ENCODE data around the gene HPS1.

HPS1 gene

DNA sequence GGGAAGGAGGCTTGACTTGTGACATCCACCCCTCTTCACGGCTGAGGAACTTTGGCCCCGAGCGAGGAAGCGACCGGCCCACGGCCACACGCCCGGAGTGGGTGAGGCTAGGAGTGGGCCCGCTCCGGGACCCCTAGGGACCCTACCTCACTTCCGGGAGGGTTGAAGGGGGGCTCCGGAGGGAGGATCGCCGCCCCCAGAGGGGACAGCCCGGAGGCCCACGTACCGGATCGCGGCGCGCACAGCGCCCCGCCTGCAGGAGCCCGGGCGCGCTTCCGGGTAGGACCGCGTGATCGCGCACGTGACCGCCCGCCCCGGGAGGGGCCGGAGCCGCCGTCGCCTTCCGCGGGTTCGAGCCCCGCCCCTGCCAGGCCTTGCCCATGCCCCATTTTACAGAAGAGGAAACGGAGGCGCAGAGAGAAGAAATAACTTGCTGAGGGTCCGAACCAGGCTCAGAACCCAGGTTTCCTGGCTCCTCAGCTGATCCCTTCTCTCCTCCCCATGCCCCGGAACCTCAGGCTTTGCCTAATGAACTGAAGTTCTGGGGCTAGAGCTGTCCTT lies at the start of gene HPS1:
Gene HPS1, minus strand, starts transcription at position 275 of the 561 bp plus-strand sequence. CDS start 3,695 bp downstream, outside the sequence.
- no peak for DNase-seq (ENCODE audit: low read depth, low spot score)

DNA sequence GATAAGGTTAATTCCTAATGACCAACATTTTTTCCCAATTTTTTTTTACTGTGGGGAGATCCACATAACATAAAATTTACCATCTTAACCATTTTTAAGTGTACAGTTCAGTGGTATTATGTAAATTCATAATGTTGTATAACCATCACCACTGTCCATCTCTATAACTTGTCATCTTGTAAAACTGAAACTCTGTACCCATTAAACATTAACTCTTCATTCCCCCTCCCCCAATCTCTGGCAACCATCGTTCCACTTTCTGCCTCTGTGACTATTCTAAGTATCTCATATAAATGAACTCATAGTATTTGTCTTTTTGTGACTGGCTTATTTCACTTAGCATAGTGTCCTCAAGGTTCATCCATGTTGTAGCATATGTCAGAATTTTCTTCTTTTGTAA lies 46.0 kb upstream of the HPS1 start:
- DNase-seq (ENCODE audit: low read depth, low spot score) = no peak

DNA sequence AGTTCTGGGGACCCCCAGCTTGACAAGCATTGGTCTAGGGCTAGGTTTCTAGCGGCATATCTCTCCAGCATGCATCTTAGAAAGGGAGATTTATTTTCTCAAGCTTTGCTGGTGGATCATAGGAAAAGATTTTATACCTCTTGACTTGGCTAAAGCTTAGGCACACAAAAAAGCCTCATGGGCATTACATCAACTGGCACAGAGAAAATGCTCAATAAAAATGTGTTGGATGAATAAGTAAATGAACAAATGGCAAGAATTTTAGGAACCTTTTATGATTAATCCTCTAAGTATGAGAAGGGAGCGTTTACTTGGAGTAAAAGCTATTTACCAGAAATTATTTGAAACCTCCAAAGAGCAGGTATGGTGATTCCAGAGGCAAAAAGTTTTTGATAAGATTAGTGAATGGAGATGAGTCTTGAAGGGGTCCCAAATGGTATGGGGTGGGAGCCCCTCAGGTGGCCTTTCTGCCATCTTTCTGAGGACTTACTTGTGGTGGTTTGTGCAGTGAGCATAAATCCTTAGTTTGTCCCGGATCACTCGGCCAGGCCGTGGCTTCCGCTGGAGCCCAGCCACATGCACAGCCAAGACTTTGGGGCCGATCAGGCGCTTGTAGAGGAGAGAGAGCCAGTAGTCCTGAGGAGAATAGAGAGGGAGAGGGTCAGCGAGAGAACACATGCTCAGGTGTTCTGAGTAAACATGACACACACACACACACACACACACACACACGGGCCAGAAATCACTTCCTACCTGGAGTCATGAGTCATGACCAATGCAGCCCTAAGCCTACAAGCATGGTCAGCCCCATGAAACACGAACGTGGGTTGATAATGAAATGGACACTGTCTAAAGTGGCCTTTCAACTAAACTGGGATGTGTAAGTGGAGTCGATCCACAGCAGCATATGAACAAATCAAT lies 43.1 kb upstream of the HPS1 start:
- no peak for DNase-seq (ENCODE audit: low read depth, low spot score)

DNA sequence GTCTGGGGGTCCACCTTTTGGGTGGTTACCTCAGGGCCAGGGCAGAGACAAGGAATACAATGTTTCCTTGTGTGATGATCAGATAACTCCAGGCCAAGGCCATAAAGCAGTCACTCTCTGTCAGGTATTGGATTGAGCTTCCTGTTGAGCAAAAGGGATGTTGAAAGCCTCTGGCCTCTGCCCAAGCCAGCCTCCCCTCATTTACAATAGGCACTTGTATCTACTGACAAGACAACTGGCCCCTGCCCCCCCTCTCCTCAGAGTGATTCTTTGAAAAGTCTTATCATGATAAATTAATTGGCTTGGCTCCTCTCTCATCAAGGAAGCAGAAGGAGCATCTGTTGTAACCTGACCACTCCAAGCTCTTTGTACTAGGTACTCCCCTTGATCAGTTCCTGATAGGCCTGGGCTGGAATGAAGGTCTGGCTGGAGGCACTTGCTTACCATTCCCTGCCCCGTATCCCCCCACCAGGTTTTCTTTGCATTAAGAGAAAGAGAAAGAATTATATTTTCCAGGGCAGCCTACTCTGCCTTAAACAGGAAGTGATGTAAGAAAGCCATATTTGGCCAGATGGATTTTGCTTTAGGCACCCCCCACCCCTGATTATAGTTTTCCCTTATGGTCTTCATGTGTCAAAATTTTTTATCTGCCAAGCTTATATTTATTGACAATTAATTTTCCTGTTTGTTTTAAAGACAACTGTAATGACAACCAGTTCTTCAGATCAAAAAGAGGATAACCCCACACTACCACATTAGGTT lies 42.1 kb upstream of the HPS1 start:
- no peak for DNase-seq (ENCODE audit: low read depth, low spot score)

DNA sequence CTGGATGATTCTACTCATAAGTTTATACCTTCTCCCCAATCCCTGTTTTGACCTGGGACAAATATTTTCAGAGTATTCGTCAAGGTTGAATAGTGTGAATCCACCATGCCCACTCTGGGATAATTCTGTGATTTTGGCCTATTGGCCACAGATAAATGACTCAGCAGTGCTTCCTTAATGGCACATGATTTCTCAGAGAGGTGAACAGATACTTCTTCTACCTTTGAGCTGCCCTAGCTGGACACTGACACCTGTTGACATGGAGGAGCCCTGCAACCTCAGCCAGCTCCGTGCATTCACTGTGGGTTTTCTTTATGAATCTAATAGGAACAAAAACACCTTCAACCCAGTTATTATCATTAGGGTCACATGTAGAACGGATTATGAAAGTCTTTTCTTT lies 40.9 kb upstream of the HPS1 start:
- DNase-seq (ENCODE audit: low read depth, low spot score) = no peak

DNA sequence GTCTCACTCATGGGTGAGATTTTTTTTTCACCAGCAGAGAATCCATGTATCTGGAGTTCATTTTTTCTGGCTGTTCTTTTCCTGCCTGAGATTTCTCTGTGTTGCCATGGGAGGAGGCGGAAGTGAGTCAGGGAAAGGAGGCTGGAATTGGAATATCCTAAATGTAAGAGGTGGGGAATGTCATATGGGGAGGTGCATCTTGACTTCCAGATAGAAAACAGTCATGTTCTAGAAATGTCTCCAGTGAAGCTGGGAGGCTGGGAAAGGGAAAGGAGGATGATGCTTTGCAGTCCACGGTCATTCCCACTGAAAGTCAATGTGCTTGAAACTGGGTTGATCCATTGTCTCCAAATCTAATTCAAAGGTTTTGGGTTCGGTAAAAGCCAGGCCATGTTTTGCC lies 39.7 kb upstream of the HPS1 start:
- DNase-seq (ENCODE audit: low read depth, low spot score) = no peak

DNA sequence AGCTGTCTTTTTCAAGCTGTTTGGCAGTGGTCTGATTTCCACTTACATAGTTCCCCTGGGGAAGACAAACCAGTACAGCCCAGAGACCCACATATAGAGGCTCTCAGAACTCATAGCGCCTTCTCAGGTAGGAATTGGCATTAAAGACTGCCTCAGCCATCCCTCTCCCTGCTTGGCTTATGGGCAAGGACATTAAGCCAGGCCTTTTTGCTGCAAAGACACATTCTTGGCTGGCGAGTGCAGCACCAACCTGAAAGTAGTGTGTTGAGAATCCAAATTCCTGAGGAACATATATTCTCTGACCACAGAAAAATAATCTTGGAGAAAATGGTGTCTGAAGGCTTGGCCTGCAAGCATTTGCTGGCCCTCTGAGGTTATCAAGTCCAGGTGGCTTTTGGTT lies 39.2 kb upstream of the HPS1 start:
- DNase-seq (ENCODE audit: low read depth, low spot score) = no peak

DNA sequence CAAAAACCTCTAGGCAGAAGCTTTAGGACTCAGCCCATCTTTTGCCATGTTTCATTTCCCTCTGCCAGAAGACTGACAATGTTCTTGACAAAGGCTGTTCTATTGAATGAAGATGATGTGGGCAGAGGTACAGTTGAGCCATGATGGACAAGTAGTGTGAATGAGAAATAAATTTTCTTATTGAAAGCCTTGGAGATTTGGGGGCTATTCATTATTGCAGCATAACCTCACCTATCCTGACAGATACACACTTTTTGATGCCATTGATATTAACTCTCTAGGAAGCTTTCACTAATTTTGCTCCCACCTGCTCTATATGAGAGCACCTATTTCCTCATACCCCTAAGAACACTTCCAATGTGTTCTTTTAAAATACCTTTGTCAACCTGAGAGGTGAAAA lies 36.9 kb upstream of the HPS1 start:
- no peak for DNase-seq (ENCODE audit: low read depth, low spot score)

DNA sequence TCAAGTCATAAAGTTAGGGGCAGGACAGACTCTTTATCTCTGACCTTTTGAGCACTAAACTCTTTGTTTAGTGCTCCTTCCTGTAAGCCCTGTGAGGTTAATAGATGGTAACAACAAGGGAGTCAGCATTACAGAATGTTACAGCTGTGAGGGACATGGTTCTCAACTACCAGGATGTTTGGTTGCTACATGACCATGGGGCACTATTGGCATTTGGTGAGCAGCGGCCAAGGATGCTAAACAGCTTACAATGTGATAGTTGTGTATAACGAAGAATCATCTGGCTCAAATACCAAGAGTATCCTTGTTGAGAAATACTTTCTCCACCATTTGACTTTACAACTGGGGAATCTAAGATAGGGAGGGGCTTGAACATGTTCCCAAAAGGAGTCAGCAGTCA lies 35.4 kb upstream of the HPS1 start:
- DNase-seq (ENCODE audit: low read depth, low spot score) = no peak

DNA sequence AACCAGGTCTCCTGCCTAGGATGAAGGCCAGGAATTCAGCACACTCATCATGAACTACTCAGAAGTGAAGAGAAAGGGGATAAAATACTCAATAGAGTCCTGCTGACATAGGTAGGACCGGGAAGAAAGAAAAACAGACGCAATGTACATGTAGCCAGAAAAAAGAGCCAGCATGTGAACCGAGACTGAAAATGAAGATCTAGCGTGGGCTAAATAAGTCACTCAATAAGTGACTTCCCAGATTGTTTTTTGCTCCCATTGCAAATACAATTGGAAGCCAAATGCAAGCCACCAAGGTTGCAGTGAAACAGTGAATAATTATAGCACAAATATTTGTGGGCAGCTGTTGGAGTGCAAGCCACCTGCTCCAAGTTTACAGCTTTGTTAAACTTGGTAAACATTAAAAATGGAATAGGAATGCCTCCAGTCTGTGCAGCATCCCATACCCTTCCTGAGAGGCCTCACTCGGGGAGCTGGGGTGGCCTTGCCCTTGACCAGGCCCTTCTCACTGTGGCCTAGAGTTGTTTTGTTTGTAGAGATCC lies 34.7 kb upstream of the HPS1 start:
- no peak for DNase-seq (ENCODE audit: low read depth, low spot score)

DNA sequence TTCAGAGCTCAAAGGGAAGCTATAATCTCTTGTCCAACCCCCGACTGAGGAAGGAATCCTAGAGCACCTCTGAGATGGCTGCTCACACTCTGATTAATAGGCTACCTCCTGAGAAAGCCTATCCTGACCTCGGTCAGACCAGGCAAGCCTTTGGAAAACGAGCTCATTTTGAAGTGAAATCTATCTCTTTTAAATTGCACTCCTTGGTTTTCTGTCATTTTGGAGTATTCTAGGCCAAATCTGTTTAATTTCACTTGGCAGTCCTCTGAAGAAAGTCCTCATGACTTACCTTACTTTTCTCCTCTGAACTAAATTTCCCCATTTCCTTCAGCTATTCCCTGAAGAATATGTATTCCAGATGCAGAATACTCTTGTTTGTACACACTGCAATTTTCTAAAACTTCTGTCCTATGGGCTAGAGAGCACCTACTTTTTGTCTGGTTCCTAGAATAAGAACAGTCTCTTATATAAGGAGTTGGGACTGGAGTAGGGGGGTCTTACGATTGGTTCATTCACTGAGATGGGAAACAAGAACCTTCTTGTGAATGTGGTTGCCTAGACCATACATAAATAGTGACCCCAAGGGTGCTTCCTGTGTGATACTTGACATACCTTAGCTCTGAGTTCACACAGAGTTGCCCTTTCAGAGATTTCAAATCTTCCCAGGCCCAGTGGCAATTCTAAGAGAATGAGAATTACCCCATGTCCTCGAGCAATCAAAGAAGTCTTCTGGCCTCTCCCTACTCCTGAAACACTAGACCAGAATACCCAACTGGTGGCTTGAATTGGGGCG lies 31.9 kb upstream of the HPS1 start:
- DNase-seq (ENCODE audit: low read depth, low spot score) = no peak

DNA sequence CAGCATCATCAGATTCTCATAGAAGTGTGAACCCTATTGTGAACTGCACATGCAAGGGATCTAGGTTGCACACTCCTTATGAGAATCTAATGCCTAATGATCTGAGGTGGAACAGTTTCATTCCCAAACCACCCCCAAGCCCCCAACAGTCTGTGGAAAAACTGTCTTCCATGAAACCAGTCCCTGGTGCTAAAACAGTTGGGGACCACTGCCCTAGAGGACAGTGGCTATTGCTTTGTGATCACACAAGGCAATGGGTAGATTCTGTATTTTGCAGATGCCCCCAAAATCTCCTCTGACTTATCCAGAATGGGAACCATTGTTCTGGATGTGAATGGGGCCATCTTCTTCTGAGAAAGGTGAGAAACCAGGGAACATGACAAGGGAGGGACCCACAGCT lies 31.1 kb upstream of the HPS1 start:
- DNase-seq (ENCODE audit: low read depth, low spot score) = no peak

DNA sequence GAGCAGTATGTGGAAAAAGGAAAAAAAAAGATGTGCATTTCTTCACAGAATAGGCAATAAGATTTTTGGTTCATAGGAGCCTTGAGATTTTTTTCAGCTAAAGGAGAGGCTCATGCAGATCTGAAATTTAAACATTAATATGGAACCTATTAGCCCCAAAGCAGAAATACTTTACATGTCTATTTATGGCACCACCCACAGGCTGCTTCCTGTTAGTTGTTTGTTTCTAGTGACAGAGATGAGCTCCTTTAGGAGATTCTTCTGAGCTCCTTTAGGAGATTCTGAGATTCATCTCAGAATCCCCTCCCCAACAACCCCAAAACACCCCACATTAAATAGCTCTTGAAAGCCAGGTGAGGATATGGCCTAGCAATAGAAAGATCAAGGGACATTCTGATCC lies 27.9 kb upstream of the HPS1 start:
- no peak for DNase-seq (ENCODE audit: low read depth, low spot score)

DNA sequence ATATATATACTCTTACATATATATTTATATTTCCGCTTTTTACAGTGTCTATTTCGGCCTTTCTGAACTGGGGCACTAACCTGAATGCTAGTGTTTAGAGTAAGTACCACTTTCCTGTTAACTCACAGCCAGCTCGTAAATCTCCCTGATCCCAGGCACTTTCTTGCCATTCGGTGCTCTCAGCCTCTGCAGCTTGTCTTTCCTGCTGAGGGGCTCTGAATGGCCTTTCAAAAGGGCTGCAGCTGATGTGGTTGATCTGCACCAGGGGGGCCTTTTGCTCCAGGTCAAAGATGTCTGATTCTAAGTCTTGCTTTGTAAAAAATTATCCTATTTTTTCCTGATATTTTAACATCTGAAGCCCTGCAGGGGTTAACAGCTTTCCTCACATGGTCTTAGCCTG lies 25.5 kb upstream of the HPS1 start:
- DNase-seq (ENCODE audit: low read depth, low spot score) = no peak

DNA sequence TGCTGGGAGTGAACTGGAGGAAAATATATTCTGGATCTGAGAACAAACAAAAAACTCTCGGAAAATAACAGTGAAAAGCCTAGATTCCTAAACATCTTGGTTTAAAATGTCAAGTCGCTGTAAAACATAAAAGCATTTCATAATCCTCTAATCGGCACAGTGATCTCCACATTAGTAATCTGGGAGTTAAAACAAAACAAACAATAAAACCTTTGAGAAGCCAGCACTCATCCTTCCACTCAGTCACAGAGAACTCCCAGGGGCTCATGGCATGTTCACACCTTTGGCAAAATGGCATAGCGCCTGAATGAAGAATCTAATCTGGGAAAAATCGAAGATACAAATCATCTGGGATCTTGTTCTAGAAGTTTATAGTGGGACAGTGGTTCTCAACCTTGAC lies 24.1 kb upstream of the HPS1 start:
- DNase-seq (ENCODE audit: low read depth, low spot score) = no peak

DNA sequence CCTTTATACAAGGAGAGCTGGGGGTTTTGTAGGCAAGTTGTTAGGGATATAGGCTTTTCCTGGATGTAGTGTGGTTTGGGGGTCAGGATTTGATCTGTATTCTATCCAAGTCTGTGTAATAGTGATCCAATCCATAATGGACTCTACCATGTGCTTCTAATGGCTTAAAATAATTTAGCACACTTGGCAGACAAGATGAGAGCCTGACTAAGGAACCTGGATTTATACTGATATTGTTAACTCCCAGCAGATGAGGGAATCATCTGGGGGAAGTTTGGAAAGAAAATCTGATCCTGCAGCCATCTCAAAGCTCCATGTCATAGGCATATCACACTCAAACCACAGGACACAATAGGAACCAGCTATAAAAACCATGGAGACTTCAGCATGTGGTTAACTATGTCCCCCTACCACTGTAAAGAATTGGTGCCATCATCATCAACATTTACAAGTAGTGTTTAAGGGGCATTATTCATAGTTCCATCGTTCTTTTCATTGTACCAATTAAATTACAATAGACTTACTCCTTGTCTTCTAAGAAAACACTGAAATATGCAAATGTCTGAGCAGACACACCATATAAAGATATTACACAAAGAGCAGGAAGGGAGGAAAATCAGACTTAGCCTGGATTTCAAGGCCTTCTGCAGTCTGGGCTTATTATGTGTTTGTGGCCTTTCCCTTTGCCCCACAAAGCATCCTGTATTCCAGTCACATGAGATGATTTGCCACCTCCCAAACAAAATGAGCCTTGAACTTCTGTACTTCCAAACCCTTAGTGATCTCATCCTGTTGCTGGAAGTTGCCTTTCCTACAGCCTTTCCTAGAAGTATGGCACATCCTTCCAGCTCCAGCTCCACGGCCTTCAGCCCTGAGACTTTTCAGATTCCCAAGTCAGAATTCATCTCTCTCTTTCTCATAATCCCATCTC lies 22.5 kb upstream of the HPS1 start:
- no peak for DNase-seq (ENCODE audit: low read depth, low spot score)

DNA sequence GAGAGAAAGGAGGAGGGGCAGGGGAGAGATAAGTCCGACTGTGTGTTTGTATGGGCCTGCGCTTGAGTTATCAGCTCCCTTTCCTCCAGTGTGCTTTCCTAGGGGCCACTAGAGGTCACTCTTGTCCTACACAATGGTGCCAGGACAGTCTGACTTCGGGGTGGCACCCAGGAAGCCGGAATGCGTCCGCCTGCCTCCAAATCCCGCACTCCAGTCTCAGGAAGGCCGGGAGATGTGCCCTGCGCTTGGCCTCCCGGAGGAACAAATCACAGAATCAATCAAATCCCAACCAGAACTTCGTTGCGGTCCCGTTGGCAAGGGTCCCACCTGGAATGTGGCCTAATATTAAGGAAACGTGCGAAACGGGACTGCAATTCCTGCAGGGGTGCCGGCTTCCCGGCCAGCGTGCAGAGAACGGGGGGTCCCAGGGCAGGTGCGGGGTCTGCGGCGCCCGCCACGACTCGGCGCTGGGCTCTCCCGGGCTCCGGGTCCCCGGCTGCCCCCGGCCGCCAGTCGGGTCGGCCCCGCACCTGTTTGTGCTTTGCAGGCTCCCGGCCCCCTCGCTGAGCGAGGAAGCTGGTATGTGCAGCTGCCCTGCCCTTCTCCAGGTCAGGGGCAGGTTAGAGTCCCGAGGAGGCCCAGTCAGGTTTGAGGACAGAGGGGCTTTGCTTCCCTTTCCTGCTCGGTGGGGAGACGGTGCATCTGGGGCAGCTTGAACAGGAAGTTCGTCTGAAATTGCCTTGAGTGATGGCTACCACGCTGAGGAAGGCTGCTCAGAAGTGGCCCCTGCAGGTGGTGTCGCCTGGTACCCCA lies 21.0 kb upstream of the HPS1 start:
- peak; percentile 71 for DNase-seq (ENCODE audit: low read depth, low spot score)

DNA sequence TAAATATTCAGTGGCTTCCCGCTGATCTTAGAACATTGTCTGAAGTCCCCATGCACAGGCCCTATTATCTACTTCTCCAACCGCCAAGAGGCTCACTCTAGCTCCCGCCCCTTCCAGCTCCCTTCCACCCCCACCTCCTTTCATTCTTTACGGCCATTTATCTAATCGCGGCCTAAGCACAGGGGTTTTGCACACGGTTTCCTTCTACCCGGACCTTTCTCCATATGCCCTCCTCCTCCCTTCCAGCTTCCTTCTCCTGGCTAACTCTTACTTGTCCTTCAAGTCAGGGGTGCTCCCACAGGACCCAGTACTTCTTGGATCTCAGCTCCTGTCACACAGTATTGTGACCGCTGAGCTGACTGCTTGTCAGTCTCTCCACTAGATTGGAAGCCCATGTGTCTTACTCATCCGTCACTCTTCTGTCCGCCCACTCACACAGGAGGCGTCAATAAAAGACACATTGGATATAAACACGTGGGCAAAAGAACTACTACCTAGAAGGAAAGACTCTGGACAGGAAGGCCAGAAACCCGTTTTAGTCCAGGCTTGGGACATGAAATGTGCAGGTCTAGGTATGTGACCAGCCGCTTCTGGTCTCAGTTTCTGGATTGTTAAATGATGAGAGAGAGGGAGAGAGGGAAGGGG lies 20.2 kb upstream of the HPS1 start:
- DNase-seq (ENCODE audit: low read depth, low spot score) = no peak

DNA sequence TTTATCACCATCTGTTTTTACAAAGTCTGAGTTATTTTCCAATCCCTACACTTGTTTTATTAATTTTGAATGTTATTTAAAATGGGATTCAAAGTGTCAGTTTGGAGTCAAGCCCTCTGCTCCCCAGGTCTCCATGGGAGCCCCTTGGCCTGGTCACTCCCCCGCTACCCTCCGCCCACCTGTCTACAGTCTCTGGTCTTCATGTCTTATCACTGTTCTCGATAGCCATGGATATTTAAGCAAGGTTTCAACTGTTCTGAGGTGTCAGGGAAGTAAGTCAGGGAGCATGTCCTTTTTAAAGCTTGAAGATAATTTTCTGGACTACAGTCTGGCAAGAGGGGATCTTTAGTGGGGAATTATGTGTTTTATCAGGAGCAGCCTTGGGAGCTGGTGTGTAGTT lies 19.1 kb upstream of the HPS1 start:
- no peak for DNase-seq (ENCODE audit: low read depth, low spot score)
